Smooth muscle cell (in vitro differentiated cells): ENCODE data around the gene LPP. TPM values are rescaled to one million over a fixed set of nuclear protein-coding genes. Genes with fewer than 3 reads are reported as not detected.
"Not testable (repeated sequence)": the region's sequence is repeated elsewhere in the genome, so short reads cannot be mapped to it uniquely, and the experiment has no call there.

Experiments
- DNase-seq: peaks from one replicate; lab custom pipeline; 2025; ENCODE audit not compliant: unreplicated experiment; lab: John Stamatoyannopoulos, UW
- H2AFZ ChIP-seq: fragments of 200-600 bp; sonication (generic); 2 replicates; pipeline ENCODE4 v1.6.0; 2016; ENCODE audit warnings: antibody characterized with exemption, low read depth, mild to moderate bottlenecking
- H3F3A ChIP-seq: fragments of 200-600 bp; sonication (generic); 2 replicates; pipeline ENCODE4 v1.6.0; 2017; ENCODE audit warnings: antibody characterized with exemption, low read depth
- H3K27ac ChIP-seq: fragments of 200-600 bp; sonication (generic); 2 replicates; pipeline ENCODE4 v1.5.1; 2016; ENCODE audit warnings: low read depth, mild to moderate bottlenecking
- H3K27me3 ChIP-seq: fragments of 200-600 bp; sonication (generic); 2 replicates; pipeline ENCODE4 v1.6.1; 2016; ENCODE audit warnings: low read depth, mild to moderate bottlenecking
- H3K36me3 ChIP-seq: fragments of 200-600 bp; sonication (generic); 2 replicates; pipeline ENCODE4 v1.5.1; 2016; ENCODE audit warnings: low read depth
- H3K4me1 ChIP-seq: fragments of 200-600 bp; sonication (generic); 2 replicates; pipeline ENCODE4 v1.5.1; 2016; ENCODE audit warnings: low read depth
- H3K4me2 ChIP-seq: fragments of 200-600 bp; sonication (generic); 2 replicates; pipeline ENCODE4 v1.6.0; 2016; ENCODE audit warnings: mild to moderate bottlenecking
- H3K4me3 ChIP-seq: fragments of 200-600 bp; sonication (generic); 2 replicates; pipeline ENCODE4 v1.5.1; 2016; ENCODE audit warnings: mild to moderate bottlenecking
- H3K79me2 ChIP-seq: fragments of 200-600 bp; sonication (generic); 2 replicates; pipeline ENCODE4 v1.6.0; 2016; ENCODE audit warnings: low read depth, mild to moderate bottlenecking
- H3K9ac ChIP-seq: fragments of 200-600 bp; sonication (generic); 2 replicates; pipeline ENCODE4 v1.6.0; 2016; ENCODE audit warnings: low read depth
- H3K9me3 ChIP-seq: fragments of 200-600 bp; sonication (generic); replicated peaks from 2 replicates; pipeline ENCODE4 v1.5.1; 2016; ENCODE audit warnings: low read depth
- H4K20me1 ChIP-seq: fragments of 200-600 bp; sonication (generic); 2 replicates; pipeline ENCODE4 v1.6.0; 2016; ENCODE audit warnings: low read depth
- WGBS: methylation state at CpG from one replicate; pipeline ENCODE4 v1.1.7; 2016; ENCODE audit warnings: low lambda C conversion rate; 5-methylcytosine and 5-hydroxymethylcytosine counted together
- polyA plus RNA-seq: library from polyadenylated mRNA; unstranded; fragments of >200 nt; fragmentation: Nextera tagmentation; extraction: Ambion mirVana; gene quantifications from 2 replicates; pipeline ENCODE4 v1.2.1, GENCODE V29; 2016
- total RNA-seq: library from RNA; depleted of rRNA; stranded (reverse); fragments of >200 nt; gene quantifications from 2 replicates; pipeline ENCODE4 v1.2.3, GENCODE V29; 2014
- TF ChIP-seq, protein P1 (sequence below): fragments of 200-600 bp; sonication (generic); IDR thresholded peaks from 2 replicates; pipeline ENCODE4 v1.5.1; 2017; ENCODE audit warnings: borderline replicate concordance, mild to moderate bottlenecking, antibody characterized with exemption; ENCODE audit not compliant: insufficient read depth, poor library complexity, severe bottlenecking

Gene LPP
- total and polyA plus RNA-seq, 2 experiments from 2014 or later = 42.3 to 128 TPM

DNA sequence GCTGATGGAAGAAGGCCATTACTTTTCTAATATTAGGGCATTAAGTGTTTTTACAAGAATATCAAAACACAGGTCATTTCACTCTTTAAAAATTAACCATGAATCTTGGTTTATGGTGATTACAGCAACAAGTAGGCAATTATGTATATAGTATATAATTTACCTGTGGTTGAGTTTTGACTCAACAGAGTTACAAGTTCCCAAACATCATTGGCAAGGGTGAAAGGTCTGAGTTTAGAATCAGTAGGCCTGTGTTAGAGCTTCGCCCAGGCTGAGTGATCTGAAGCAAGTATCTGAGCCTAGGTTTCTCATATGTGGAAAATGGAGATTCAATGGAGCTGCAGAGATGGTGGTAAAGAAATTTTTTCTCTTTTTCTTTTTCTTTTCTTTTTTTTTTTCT, 25.1 kb upstream of the LPP start:
- H3K27ac ChIP-seq = no peak overlapping the region
- H3K9me3 ChIP-seq = no peaks in the 10 kb centered on the region
- H3K27me3 ChIP-seq = no peaks in the 10 kb centered on the region
- 94% methylated on average over 1 of the region's 1 CpG for whole genome bisulfite sequencing
- H3K4me1 ChIP-seq = peaks cover 4% of the 10 kb centered on the region
- H3K4me3 ChIP-seq = no peak overlapping the region
- H3K36me3 ChIP-seq = no peaks in the 10 kb centered on the region
- peaks cover 16% of the 10 kb centered on the region for H3F3A ChIP-seq
- no peak overlapping the region for H3K4me2 ChIP-seq
- no peak overlapping the region for H3K9ac ChIP-seq
- no peak for DNase-seq
- H2AFZ ChIP-seq = no peak overlapping the region
- H3K79me2 ChIP-seq = no peaks in the 10 kb centered on the region
- TF ChIP-seq, protein P1, sequence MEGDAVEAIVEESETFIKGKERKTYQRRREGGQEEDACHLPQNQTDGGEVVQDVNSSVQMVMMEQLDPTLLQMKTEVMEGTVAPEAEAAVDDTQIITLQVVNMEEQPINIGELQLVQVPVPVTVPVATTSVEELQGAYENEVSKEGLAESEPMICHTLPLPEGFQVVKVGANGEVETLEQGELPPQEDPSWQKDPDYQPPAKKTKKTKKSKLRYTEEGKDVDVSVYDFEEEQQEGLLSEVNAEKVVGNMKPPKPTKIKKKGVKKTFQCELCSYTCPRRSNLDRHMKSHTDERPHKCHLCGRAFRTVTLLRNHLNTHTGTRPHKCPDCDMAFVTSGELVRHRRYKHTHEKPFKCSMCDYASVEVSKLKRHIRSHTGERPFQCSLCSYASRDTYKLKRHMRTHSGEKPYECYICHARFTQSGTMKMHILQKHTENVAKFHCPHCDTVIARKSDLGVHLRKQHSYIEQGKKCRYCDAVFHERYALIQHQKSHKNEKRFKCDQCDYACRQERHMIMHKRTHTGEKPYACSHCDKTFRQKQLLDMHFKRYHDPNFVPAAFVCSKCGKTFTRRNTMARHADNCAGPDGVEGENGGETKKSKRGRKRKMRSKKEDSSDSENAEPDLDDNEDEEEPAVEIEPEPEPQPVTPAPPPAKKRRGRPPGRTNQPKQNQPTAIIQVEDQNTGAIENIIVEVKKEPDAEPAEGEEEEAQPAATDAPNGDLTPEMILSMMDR = no peak
- no peaks in the 10 kb centered on the region for H4K20me1 ChIP-seq

DNA sequence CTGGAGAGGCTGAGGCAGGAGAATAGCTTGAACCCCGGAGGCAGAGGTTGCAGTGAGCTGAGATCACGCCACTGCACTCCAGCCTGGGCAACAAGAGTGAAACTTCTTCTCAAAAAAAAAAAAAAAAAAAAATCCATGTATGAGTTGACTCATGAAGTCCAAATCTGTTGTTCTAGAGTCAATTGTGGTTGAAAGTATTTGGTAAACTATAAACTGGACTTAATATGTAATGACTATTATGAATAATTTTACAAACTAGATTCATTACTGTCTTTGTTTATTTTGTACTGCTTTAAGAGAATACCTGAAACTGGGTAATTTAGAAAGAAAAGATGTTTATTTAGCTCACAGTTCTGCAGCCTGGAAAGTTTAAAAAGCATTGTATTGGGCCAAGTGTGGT, 22.9 kb upstream of the LPP start:
- H3K9me3 ChIP-seq = not testable (repeated sequence)

DNA sequence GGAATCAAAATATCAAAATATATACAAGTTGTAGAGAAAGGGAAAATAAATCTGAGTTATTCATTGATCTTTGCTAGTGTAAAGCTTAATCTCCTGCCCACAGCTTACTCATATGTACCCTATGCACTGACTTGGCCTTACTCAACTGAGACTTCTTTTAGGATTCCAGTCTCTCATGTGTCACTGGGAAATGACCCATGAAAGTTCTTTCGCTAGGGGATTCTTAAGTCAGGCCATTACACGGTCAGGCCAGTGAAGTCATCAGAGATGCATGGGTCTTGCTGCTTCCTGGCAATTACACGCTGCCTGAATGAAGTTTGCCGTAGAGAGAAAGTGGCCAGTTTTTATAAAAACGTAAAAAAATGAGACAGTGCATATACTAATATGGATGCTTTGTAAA, 20.7 kb upstream of the LPP start:
- H3K9ac ChIP-seq = peak overlapping the region; percentile 74
- H3K4me1 ChIP-seq = no peaks in the 10 kb centered on the region
- peak overlapping the region; percentile 68 for H3K4me2 ChIP-seq
- H3K9me3 ChIP-seq = no peaks in the 10 kb centered on the region
- H3F3A ChIP-seq = no peaks in the 10 kb centered on the region
- no peaks in the 10 kb centered on the region for H3K27me3 ChIP-seq
- no peaks in the 10 kb centered on the region for H3K36me3 ChIP-seq
- no peaks in the 10 kb centered on the region for H3K79me2 ChIP-seq
- TF ChIP-seq, protein P1 = no peak
- H4K20me1 ChIP-seq = no peaks in the 10 kb centered on the region
- WGBS = 48% methylated on average over 5 of the region's 5 CpGs
- no peak overlapping the region for H3K4me3 ChIP-seq
- no peak for DNase-seq
- peak overlapping the region; percentile 95 for H3K27ac ChIP-seq
- H2AFZ ChIP-seq = no peak overlapping the region

More for the DNA sequence above, 22.9 kb upstream of the LPP start:
- 100% methylated on average over 2 of the region's 2 CpGs for WGBS
- H4K20me1 ChIP-seq, H2AFZ ChIP-seq, H3K27me3 ChIP-seq, H3K27ac ChIP-seq, H3K4me2 ChIP-seq, H3K36me3 ChIP-seq, DNase-seq, H3K9ac ChIP-seq, H3K4me3 ChIP-seq, H3K79me2 ChIP-seq, H3K4me1 ChIP-seq, H3F3A ChIP-seq: not testable (repeated sequence)

DNA sequence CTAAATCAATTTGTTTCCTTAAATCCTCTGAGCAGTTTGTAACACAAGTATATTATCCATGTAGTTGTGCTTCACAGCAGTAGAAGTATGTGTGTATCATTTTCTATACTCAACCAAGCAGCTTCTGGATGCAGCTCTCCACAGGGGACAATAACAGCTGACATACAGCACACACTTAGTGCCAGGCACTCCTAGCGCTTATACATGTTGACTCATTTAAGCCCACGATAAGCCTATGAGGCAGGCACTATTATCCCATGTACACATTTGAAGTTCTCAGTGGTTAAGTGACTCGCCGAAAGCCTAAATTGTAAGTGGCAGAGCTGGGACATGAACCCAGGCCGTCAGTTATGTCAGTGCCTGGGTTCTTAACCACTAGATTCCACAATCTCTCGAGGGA, 20.3 kb upstream of the LPP start:
- Histone ChIP-seq H3K4me1 (no peaks in the 10 kb centered on the region), H3K36me3 (no peaks in the 10 kb centered on the region), H3K79me2 (no peaks in the 10 kb centered on the region), H3K4me2 (peak overlapping the region; percentile 68), H3K4me3 (no peak overlapping the region), H3K27ac (peak overlapping the region; percentile 95), H3K27me3 (no peaks in the 10 kb centered on the region), H3K9me3 (no peaks in the 10 kb centered on the region), H2AFZ (no peak overlapping the region), H3K9ac (peak overlapping the region; percentile 74), H4K20me1 (no peaks in the 10 kb centered on the region), H3F3A (no peaks in the 10 kb centered on the region)
- WGBS = 24% methylated on average over 6 of the region's 6 CpGs
- no peak for DNase-seq
- TF ChIP-seq, protein P1 = no peak
